Lower leg skin (tissue), 4 donors: ENCODE data around the gene BMAL1. TPM values are rescaled to one million over a fixed set of nuclear protein-coding genes. Genes with fewer than 3 reads are reported as not detected.

ENCODE experiments used
- DNase-seq, 2 donors: peaks; one replicate each; pipeline ENCODE4 v3.0.0-alpha.2; 2019; ENCODE audit warnings: low spot score in 2 of 2
- H3K4me3 ChIP-seq: fragments of 200-600 bp; sonication (generic); 2 replicates; pipeline ENCODE4 v1.5.1; 2017; ENCODE audit warnings: mild to moderate bottlenecking, low read depth; ENCODE audit not compliant: poor library complexity, severe bottlenecking
- CTCF ChIP-seq, 3 donors: fragments of 450-650 bp; IDR thresholded peaks; one replicate each; pipeline ENCODE4 v1.5.1; 2016; ENCODE audit warnings: antibody characterized with exemption in 3 of 3, mild to moderate bottlenecking in 3 of 3, moderate library complexity in 2 of 3
- POLR2A ChIP-seq, 2 donors: fragments of 450-650 bp; IDR thresholded peaks; one replicate each; pipeline ENCODE4 v1.6.1; 2016 to 2017; ENCODE audit warnings: antibody characterized with exemption in 2 of 2, mild to moderate bottlenecking in 1 of 2, moderate library complexity in 1 of 2
- WGBS, 2 donors: methylation state at CpG; one replicate each; pipeline ENCODE4 v1.1.5; 2018; 5-methylcytosine and 5-hydroxymethylcytosine counted together
- intact Hi-C: fragments of 100-400 bp; cut with DNase I; formaldehyde crosslinking; loops from one replicate; pipeline ENCODE4 v1.15.0; 2023; ENCODE audit warnings: low total_unique reads
- total RNA-seq, 4 donors: library from RNA; depleted of rRNA; stranded (reverse); fragments of >200 nt; gene quantifications; one replicate each; pipeline ENCODE4 v1.1.0, GENCODE V29; 2016

The BMAL1 gene
- 100 to 1,000 TPM in 1 of 4 donors, 10 to 100 TPM in 3; 34.8 to 132 (median 61.5) TPM for total RNA-seq

DNA sequence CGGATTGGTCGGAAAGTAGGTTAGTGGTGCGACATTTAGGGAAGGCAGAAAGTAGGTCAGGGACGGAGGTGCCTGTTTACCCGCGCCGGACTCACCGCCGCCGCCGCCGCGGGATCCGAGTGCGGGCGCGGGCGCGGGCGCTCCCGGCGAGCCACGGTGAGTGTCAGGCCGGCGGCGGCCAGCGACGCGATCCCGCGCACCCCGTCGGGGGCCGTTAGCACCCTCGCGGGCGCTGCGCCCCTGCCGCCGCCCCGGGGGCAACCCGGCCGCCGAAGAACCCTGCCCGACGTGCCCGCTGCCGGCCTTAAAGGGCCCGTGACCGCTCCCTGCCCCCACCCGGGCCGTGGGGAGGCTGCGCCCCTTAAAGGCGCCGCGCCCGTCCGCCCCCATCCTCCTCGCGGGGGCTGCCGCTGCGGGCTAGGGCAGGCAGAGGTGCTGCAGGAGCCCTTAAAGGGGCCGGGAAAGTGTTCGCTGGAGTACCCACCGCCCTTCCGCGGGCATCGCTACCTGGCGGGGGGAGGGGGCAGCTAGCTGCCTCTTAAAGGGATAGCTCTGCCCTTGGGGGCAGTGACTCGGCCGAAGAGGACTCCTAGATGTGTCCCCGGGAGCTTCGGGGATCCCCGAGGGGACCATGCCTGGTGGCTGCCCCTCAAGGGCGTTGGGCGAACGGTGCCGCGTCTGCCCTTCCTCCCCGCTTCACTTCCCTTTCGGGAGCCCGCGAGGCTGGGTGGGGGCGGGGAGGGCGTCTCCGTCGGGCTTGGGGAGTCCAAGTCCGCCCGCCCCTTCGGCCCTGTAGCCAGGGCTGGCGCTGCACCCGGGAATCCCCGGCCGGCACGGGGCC lies at the start of gene BMAL1:
Gene BMAL1, plus strand, starts transcription at position 23 of the 841 bp plus-strand sequence. CDS start 76,519 bp downstream, outside the sequence.
- peak; percentile 59 to 93 for DNase-seq

DNA sequence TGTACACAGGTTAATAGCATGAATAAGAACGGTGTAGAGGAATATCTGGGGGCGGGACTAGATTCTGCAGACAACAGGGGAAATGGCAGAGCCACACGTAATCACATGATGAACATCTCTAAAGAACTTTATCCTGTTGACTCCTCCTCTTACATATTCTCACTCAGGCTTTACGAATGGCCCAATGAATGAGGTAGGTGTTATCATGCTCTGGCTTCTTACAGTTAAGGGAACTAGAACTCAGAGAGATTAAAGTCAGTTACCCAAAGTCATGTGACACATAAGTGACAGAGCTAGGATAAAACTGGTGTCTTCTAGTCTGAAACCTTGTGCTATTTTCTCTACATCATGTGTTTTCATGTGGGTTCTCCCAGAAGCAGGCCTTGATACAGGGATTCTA lies 49.0 kb upstream of the BMAL1 start:
- DNase-seq, result no peak

More for the DNA sequence above, at the start of gene BMAL1:
- H3K4me3 ChIP-seq, result peak within 1 kb of the TSS; percentile 99
- intact Hi-C loops, result no loop called here
- WGBS, 2 donors, result 1 to 2% methylated on average over 12 to 39 of the region's 95 CpGs
- TF ChIP-seq CTCF (IDR thresholded peaks at IDR 0.05), result no peak
- TF ChIP-seq POLR2A (IDR thresholded peaks at IDR 0.05), result peak in 1 of 2 donors; percentile 72

DNA sequence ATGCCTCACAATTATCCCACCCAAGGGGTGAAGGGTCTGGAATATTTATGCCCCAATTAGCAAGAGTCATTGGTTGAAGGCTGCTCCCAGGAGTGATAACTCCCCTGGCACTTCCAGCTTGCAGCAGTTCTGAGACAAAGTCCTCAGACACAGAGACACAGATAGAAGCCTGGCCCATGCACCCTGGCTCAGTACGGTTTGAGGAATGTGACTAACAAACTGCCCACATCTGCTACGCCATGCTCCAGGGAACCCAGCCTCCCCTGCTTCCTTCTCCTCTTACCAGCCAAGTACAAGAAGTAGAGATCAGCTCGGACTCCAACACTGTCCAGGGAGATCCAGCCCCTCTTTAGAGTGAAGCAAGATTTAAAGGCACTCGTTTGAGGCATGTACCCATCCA lies 48.5 kb upstream of the BMAL1 start:
- WGBS, 2 donors, result 64 to 69% methylated on average over 4 of the region's 4 CpGs
- no peak for DNase-seq
- TF ChIP-seq POLR2A (IDR thresholded peaks at IDR 0.05) (no peak), CTCF (IDR thresholded peaks at IDR 0.05) (no peak)
- intact Hi-C loops, result loop anchor here (5.0 kb wide), 1 partner anchor 1772 kb away; no protein-coding TSS in a partner anchor
- no peak overlapping the region for H3K4me3 ChIP-seq

More for the DNA sequence above, 49.0 kb upstream of the BMAL1 start:
- intact Hi-C loops, result loop anchor here (5.0 kb wide), 1 partner anchor 1771 kb away; no protein-coding TSS in a partner anchor
- TF ChIP-seq POLR2A (IDR thresholded peaks at IDR 0.05) (no peak), CTCF (IDR thresholded peaks at IDR 0.05) (no peak)
- no peak overlapping the region for H3K4me3 ChIP-seq
- 74 to 82% methylated on average over 4 of the region's 4 CpGs for WGBS, 2 donors

DNA sequence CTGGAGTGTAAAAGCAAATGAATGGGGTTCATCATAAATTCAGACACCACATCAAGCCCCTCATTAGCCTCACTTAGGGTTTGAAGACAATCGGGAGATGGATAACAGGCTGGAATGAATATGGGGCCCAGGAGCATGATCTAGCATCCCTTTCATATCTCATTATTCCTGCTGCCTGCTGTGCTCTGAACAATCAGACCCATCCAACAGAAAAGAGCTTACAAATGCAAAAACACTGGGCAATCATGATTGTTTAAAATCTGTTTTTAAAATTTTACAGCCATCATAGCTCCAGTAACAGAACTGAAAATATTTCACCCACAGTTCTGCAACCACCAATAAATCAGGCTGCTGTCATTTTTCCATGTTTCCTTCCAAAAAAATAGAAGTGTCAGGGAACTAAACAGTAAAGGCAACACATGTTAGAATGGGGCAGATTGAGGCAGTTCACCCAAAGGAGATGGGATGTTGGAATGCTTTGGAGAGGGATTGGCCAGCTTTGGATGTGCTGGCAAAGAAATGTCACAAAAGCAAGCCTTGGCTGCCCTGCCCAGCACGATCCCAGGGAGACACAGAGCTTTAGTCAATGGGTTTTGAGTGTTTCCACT lies 47.8 kb upstream of the BMAL1 start:
- H3K4me3 ChIP-seq, result no peak overlapping the region
- intact Hi-C loops, result loop anchor here (5.0 kb wide), 1 partner anchor 1773 kb away; no protein-coding TSS in a partner anchor
- 23 to 52% methylated on average over 2 of the region's 2 CpGs for WGBS, 2 donors
- no peak for TF ChIP-seq POLR2A (IDR thresholded peaks at IDR 0.05)
- no peak for TF ChIP-seq CTCF (IDR thresholded peaks at IDR 0.05)
- DNase-seq, result no peak

DNA sequence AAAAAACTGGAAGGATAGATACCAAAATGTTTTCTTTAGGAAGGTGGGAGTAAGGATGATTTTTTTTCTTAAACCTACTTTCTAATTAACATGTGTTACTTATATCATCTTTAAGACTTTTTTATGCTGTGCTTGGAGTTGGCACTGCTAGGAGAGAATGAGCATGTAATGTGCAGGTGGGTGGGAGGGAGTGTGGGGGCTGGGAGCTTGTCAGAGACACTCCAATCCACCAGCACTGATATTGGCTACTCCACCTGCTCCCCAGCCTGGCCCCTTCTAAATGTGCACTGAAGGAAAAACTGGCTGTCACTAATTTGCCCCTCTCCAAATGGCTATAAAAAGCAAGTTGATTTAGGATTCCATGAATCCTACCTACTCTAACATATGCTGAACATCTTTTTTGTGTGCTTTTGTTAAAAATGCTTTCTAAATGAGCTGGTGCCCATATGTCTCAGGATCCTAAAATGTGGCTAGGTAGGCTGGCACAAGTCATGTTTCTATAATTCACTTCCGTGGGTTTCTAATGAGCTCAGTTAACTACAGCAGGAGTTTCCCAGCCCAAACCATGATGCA lies 44.3 kb upstream of the BMAL1 start:
- intact Hi-C loops, result no loop called here
- WGBS, 2 donors, result 73 to 88% methylated on average over 1 of the region's 1 CpG

More for the DNA sequence above, 44.3 kb upstream of the BMAL1 start:
- TF ChIP-seq CTCF (IDR thresholded peaks at IDR 0.05) (no peak), POLR2A (IDR thresholded peaks at IDR 0.05) (no peak)
- no peak overlapping the region for H3K4me3 ChIP-seq
- DNase-seq, result no peak
